ENCODE measurements around the gene CYP8B1. TPM values are rescaled to one million over a fixed set of nuclear protein-coding genes. Genes with fewer than 3 reads are reported as not detected.

The CYP8B1 gene
- total and polyA plus RNA-seq, 2 donors = 0.02 TPM; not detected in 1

- Histone ChIP-seq H3K4me1 (ENCODE audit: control insufficient read depth in 2 of 2, insufficient read depth in 2 of 2, low read length in 2 of 2) (no peaks in the 10 kb centered on the region), H3K27ac (ENCODE audit: low read depth in 1 of 2, low read length in 1 of 2) (no peak overlapping the region), H3K36me3 (ENCODE audit: control insufficient read depth in 2 of 2, insufficient read depth in 2 of 2, low read length in 1 of 2) (no peaks in the 10 kb centered on the region), H3K27me3 (ENCODE audit: control insufficient read depth in 2 of 2, insufficient read depth in 1 of 2, low read length in 1 of 2) (no peaks in the 10 kb centered on the region), H3K4me3 (ENCODE audit: low read length in 2 of 2) (no peak overlapping the region), H3K9me3 (ENCODE audit: control insufficient read depth in 2 of 2, insufficient read depth in 1 of 2, low read length in 1 of 2) (no peaks in the 10 kb centered on the region)
- WGBS = 94% methylated on average over 5 of the region's 5 CpGs
- DNase-seq (ENCODE audit: low read depth in 6 of 9, low spot score in 9 of 9) = no peak
Measured at GRCh38 chr3:42836150-42837123, 39.2 kb downstream of the CYP8B1 start.

DNA sequence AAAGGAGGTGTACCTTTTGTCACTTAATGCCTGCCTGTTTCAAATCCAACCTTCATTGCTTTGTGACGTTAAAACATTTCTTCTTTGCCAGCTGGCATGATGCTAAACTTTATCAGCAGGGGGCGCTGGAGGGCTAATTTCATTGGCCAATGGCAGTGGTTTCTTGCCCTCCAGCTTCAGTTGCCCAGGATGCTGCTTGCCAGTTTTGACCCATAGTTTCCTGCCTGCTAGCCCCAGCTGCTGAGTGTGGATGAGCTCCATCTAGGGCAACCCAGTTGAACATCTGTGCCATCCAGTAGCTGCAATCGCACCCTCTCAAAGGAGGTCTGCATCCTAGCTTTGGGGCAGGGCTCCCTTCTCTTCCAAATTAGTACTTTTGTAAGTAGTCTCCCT lies 44.4 kb downstream of the CYP8B1 start:
- WGBS = 27% methylated on average over 3 of the region's 3 CpGs
- Histone ChIP-seq H3K4me1 (ENCODE audit: control insufficient read depth in 2 of 2, insufficient read depth in 2 of 2, low read length in 2 of 2) (peaks cover 0 to 3% of the 10 kb centered on the region in 2 donors), H3K4me3 (ENCODE audit: low read length in 2 of 2) (no peak overlapping the region), H3K9me3 (ENCODE audit: control insufficient read depth in 2 of 2, insufficient read depth in 1 of 2, low read length in 1 of 2) (no peaks in the 10 kb centered on the region), H3K27ac (ENCODE audit: low read depth in 1 of 2, low read length in 1 of 2) (no peak overlapping the region), H3K27me3 (ENCODE audit: control insufficient read depth in 2 of 2, insufficient read depth in 1 of 2, low read length in 1 of 2) (no peaks in the 10 kb centered on the region), H3K36me3 (ENCODE audit: control insufficient read depth in 2 of 2, insufficient read depth in 2 of 2, low read length in 1 of 2) (no peaks in the 10 kb centered on the region)
- DNase-seq (ENCODE audit: low read depth in 6 of 9, low spot score in 9 of 9) = peak; percentile 36 to 85 (median 52)

DNA sequence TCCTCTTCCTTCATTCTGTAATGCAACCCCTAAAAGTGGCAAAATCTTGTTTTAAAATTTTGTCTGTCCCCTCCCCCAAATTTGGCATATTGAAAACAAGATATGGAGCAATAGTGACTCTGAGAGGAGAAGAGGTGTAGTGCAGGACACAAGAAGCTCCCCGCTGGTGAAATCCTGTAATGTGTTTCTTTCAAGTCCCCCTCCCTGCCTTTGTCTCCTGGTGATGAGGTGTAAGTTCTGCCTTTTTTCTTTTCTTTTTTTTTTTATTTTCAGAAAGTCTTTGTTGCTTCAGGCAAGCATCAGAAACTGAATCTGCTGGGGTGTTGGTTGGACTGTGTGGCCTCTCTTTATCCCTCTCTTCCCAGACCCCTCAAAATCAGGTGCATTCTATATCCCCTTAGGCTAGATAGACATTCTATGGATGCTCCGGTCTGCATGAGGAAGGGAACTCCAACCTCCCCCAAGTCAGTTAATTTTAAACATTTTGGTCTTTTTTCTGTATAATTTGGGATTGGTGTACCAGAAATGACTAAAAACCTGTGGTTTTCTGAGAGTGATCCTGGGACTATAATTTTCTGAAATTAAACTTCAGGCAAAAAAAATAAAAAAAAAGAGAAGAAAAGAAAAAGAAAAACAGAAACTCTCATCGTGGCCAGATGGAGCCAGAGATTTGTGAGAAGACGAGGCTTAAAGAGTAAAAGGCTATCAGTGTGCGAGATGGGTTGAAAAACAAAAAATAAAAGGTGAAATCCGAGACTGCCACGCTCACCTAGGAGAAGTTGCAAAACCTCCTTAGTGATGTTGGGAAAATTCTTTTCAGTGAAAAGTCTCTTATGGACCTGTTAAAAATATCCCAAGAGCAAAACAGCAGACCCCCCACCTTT lies 45.0 kb downstream of the CYP8B1 start:
- no peak overlapping the region for H3K27ac ChIP-seq (ENCODE audit: low read depth in 1 of 2, low read length in 1 of 2)
- no peaks in the 10 kb centered on the region for H3K36me3 ChIP-seq (ENCODE audit: control insufficient read depth in 2 of 2, insufficient read depth in 2 of 2, low read length in 1 of 2)
- 59% methylated on average over 7 of the region's 7 CpGs for WGBS
- H3K9me3 ChIP-seq (ENCODE audit: control insufficient read depth in 2 of 2, insufficient read depth in 1 of 2, low read length in 1 of 2) = no peaks in the 10 kb centered on the region
- peaks cover 0 to 3% of the 10 kb centered on the region in 2 donors for H3K4me1 ChIP-seq (ENCODE audit: control insufficient read depth in 2 of 2, insufficient read depth in 2 of 2, low read length in 2 of 2)
- no peak overlapping the region for H3K4me3 ChIP-seq (ENCODE audit: low read length in 2 of 2)
- peak in 2 of 9 donors; percentile 13 to 41 for DNase-seq (ENCODE audit: low read depth in 6 of 9, low spot score in 9 of 9)
- H3K27me3 ChIP-seq (ENCODE audit: control insufficient read depth in 2 of 2, insufficient read depth in 1 of 2, low read length in 1 of 2) = no peaks in the 10 kb centered on the region

DNA sequence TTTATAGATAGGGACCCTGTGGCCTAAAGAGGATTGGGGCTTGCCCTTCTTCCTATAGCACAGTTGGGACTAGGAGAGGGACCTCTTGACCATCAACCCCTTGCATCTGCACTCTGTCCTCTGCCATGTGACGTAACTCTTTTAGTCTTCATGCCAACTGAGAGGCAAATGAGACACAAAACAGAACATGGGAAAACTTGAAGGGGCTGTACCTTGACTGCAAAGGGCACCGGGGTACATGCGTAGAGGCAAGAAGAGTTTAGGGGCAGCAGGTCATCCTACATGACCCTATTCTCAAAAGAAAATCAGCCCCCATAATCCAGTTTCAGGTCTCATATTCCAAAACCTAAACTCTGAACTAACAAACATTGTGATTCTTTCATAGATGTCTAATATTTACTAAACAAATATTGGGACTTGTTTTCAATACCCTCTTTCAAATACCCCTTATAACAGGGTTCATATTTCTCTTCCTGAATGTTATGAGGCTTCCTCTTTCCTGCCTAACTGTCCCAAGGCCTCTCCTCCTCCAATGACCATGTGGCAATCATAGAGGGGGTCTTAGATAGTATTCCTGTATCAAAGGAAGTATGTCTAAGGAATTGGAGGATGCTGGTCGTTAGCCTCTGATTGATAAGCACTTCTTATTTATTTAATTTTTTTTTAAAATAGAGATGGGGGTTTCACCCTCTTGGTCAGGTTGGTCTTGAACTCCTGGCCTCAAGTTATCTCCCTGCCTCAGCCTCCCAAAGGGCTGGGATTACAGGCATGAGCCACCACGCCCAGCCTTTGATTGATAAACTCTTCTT lies 45.8 kb downstream of the CYP8B1 start:
- 91% methylated on average over 5 of the region's 5 CpGs for WGBS
- Histone ChIP-seq H3K36me3 (ENCODE audit: control insufficient read depth in 2 of 2, insufficient read depth in 2 of 2, low read length in 1 of 2) (no peaks in the 10 kb centered on the region), H3K27ac (ENCODE audit: low read depth in 1 of 2, low read length in 1 of 2) (no peak overlapping the region), H3K9me3 (ENCODE audit: control insufficient read depth in 2 of 2, insufficient read depth in 1 of 2, low read length in 1 of 2) (no peaks in the 10 kb centered on the region), H3K4me3 (ENCODE audit: low read length in 2 of 2) (no peak overlapping the region), H3K4me1 (ENCODE audit: control insufficient read depth in 2 of 2, insufficient read depth in 2 of 2, low read length in 2 of 2) (peaks cover 0 to 3% of the 10 kb centered on the region in 2 donors), H3K27me3 (ENCODE audit: control insufficient read depth in 2 of 2, insufficient read depth in 1 of 2, low read length in 1 of 2) (no peaks in the 10 kb centered on the region)
- DNase-seq (ENCODE audit: low read depth in 6 of 9, low spot score in 9 of 9) = no peak

- H3K4me1 ChIP-seq (ENCODE audit: control insufficient read depth in 2 of 2, insufficient read depth in 2 of 2, low read length in 2 of 2) = peaks cover 0 to 3% of the 10 kb centered on the region in 2 donors
- WGBS = 99% methylated on average over 5 of the region's 5 CpGs
- no peaks in the 10 kb centered on the region for H3K9me3 ChIP-seq (ENCODE audit: control insufficient read depth in 2 of 2, insufficient read depth in 1 of 2, low read length in 1 of 2)
- no peak for DNase-seq (ENCODE audit: low read depth in 6 of 9, low spot score in 9 of 9)
- H3K36me3 ChIP-seq (ENCODE audit: control insufficient read depth in 2 of 2, insufficient read depth in 2 of 2, low read length in 1 of 2) = no peaks in the 10 kb centered on the region
- no peak overlapping the region for H3K27ac ChIP-seq (ENCODE audit: low read depth in 1 of 2, low read length in 1 of 2)
- H3K4me3 ChIP-seq (ENCODE audit: low read length in 2 of 2) = no peak overlapping the region
- H3K27me3 ChIP-seq (ENCODE audit: control insufficient read depth in 2 of 2, insufficient read depth in 1 of 2, low read length in 1 of 2) = no peaks in the 10 kb centered on the region
Measured at GRCh38 chr3:42829083-42829627, 46.5 kb downstream of the CYP8B1 start.

- Histone ChIP-seq H3K4me3 (ENCODE audit: low read length in 2 of 2) (no peak overlapping the region), H3K4me1 (ENCODE audit: control insufficient read depth in 2 of 2, insufficient read depth in 2 of 2, low read length in 2 of 2) (peaks cover 0 to 3% of the 10 kb centered on the region in 2 donors)
- WGBS = 93% methylated on average over 4 of the region's 4 CpGs
Measured at GRCh38 chr3:42827654-42828053, 48.0 kb downstream of the CYP8B1 start.

DNA sequence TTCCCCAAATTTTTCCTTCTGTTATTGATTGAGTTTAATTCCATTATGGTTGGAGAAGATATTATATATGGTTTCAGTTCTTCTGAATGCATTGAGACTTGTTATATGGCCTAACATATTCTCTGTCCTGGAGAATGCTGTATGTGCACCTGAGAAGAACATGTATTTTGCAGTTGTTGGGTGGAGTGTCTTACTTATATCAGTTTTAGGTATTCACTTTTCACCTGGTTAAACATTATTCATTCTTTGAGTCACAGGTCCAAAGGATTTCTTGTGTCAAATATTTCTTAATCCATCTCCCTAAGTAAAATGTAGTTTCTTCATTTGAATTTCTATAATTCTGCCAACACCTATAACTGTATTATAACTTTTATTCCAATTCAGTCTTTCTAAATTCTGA lies 48.7 kb downstream of the CYP8B1 start:
- Histone ChIP-seq H3K27me3 (ENCODE audit: control insufficient read depth in 2 of 2, insufficient read depth in 1 of 2, low read length in 1 of 2) (no peaks in the 10 kb centered on the region), H3K9me3 (ENCODE audit: control insufficient read depth in 2 of 2, insufficient read depth in 1 of 2, low read length in 1 of 2) (no peaks in the 10 kb centered on the region), H3K36me3 (ENCODE audit: control insufficient read depth in 2 of 2, insufficient read depth in 2 of 2, low read length in 1 of 2) (no peaks in the 10 kb centered on the region), H3K4me3 (ENCODE audit: low read length in 2 of 2) (no peak overlapping the region), H3K27ac (ENCODE audit: low read depth in 1 of 2, low read length in 1 of 2) (no peak overlapping the region), H3K4me1 (ENCODE audit: control insufficient read depth in 2 of 2, insufficient read depth in 2 of 2, low read length in 2 of 2) (peaks cover 0 to 3% of the 10 kb centered on the region in 2 donors)
- DNase-seq (ENCODE audit: low read depth in 6 of 9, low spot score in 9 of 9) = no peak

More at GRCh38 chr3:42827654-42828053, 48.0 kb downstream of the CYP8B1 start:
- no peak overlapping the region for H3K27ac ChIP-seq (ENCODE audit: low read depth in 1 of 2, low read length in 1 of 2)
- H3K36me3 ChIP-seq (ENCODE audit: control insufficient read depth in 2 of 2, insufficient read depth in 2 of 2, low read length in 1 of 2) = no peaks in the 10 kb centered on the region
- no peaks in the 10 kb centered on the region for H3K27me3 ChIP-seq (ENCODE audit: control insufficient read depth in 2 of 2, insufficient read depth in 1 of 2, low read length in 1 of 2)
- no peaks in the 10 kb centered on the region for H3K9me3 ChIP-seq (ENCODE audit: control insufficient read depth in 2 of 2, insufficient read depth in 1 of 2, low read length in 1 of 2)
- no peak for DNase-seq (ENCODE audit: low read depth in 6 of 9, low spot score in 9 of 9)

DNA sequence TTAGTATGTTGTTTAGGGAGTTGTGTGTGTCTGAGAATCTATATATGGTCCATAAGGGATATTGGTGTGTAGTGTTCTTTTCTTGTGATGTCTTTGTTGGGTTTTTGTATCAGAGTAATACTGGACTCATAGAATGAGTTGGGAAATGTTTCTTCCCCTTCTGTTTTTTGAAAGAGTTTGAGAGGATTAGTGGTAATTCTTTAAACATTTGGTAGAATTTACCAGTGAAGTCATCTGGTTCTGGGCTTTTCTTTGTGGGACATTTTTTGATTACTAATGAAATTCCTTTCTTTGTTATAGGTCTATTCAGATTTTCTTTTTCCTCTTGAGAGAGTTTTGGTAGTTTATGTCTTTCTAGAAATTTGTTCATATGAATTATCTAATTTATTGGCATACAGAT lies 49.5 kb downstream of the CYP8B1 start:
- Histone ChIP-seq H3K36me3 (ENCODE audit: control insufficient read depth in 2 of 2, insufficient read depth in 2 of 2, low read length in 1 of 2) (no peaks in the 10 kb centered on the region), H3K4me3 (ENCODE audit: low read length in 2 of 2) (no peak overlapping the region), H3K4me1 (ENCODE audit: control insufficient read depth in 2 of 2, insufficient read depth in 2 of 2, low read length in 2 of 2) (peaks cover 0 to 3% of the 10 kb centered on the region in 2 donors), H3K27me3 (ENCODE audit: control insufficient read depth in 2 of 2, insufficient read depth in 1 of 2, low read length in 1 of 2) (no peaks in the 10 kb centered on the region), H3K9me3 (ENCODE audit: control insufficient read depth in 2 of 2, insufficient read depth in 1 of 2, low read length in 1 of 2) (no peaks in the 10 kb centered on the region), H3K27ac (ENCODE audit: low read depth in 1 of 2, low read length in 1 of 2) (no peak overlapping the region)
- DNase-seq (ENCODE audit: low read depth in 6 of 9, low spot score in 9 of 9) = no peak
